Pulmonary artery endothelial cell (primary cell): ENCODE data around the gene PALB2. TPM values are rescaled to one million over a fixed set of nuclear protein-coding genes. Genes with fewer than 3 reads are reported as not detected.
"Not testable (repeated sequence)": the region's sequence is repeated elsewhere in the genome, so short reads cannot be mapped to it uniquely, and the experiment has no call there.

Experiments used
- DNase-seq: peaks from one replicate; pipeline ENCODE4 v3.0.0-alpha.2; 2011; ENCODE audit warnings: low read depth, low spot score
- total RNA-seq: library from RNA; depleted of rRNA; stranded (reverse); fragments of >200 nt; gene quantifications from 2 replicates; pipeline ENCODE4 v1.2.3, GENCODE V29; 2014

Gene PALB2
- total RNA-seq, 1 donor from 2014 or later: 9.4 TPM

GRCh38 chr16:23650674-23651416, 9.7 kb upstream of the PALB2 start:
- DNase-seq: no peak

GRCh38 chr16:23642246-23642774, 1.2 kb upstream of the PALB2 start:
- no peak for DNase-seq

GRCh38 chr16:23640615-23640930, 537 bp downstream of the PALB2 start:
- DNase-seq: no peak

GRCh38 chr16:23635958-23636357, 5.2 kb downstream of the PALB2 start:
- no peak for DNase-seq

- no peak for DNase-seq
Observed at GRCh38 chr16:23634461-23635036, 6.6 kb downstream of the PALB2 start.

GRCh38 chr16:23631874-23632273, 9.2 kb downstream of the PALB2 start:
- DNase-seq: not testable (repeated sequence)

GRCh38 chr16:23629516-23629915, 11.6 kb downstream of the PALB2 start:
- DNase-seq: no peak

GRCh38 chr16:23624092-23624491, 17.0 kb downstream of the PALB2 start:
- no peak for DNase-seq

GRCh38 chr16:23615805-23616204, 25.3 kb downstream of the PALB2 start:
- DNase-seq: no peak

GRCh38 chr16:23611936-23612335, 29.2 kb downstream of the PALB2 start:
- no peak for DNase-seq

- DNase-seq: not testable (repeated sequence)
Observed at GRCh38 chr16:23610905-23611304, 30.2 kb downstream of the PALB2 start.

- no peak for DNase-seq
Observed at GRCh38 chr16:23609929-23610328, 31.2 kb downstream of the PALB2 start.

GRCh38 chr16:23608194-23608593, 32.9 kb downstream of the PALB2 start:
- DNase-seq: peak; percentile 86

GRCh38 chr16:23607726-23608125, 33.4 kb downstream of the PALB2 start:
- no peak for DNase-seq

GRCh38 chr16:23597003-23597756, 43.9 kb downstream of the PALB2 start:
- no peak for DNase-seq

- DNase-seq: peak; percentile 59
Observed at GRCh38 chr16:23595951-23596720, 45.0 kb downstream of the PALB2 start, which contains the start of gene NDUFAB1. TSS of gene NDUFAB1 (minus strand) at chr16:23596316. CDS start at chr16:23596290, 26 bp downstream.

GRCh38 chr16:23595246-23595950, 45.7 kb downstream of the PALB2 start:
- no peak for DNase-seq

- DNase-seq: no peak
Observed at GRCh38 chr16:23594186-23594585, 46.9 kb downstream of the PALB2 start.

GRCh38 chr16:23590181-23590580, 50.9 kb downstream of the PALB2 start:
- no peak for DNase-seq

- DNase-seq: no peak
Observed at GRCh38 chr16:23587726-23588125, 53.4 kb downstream of the PALB2 start.
